Fibroblast of skin of abdomen (primary cell): ENCODE data around the gene PIGC.
"Not testable (repeated sequence)": the region's sequence is repeated elsewhere in the genome, so short reads cannot be mapped to it uniquely, and the experiment has no call there.

Experiments
- DNase-seq: peaks from one replicate; pipeline ENCODE4 v3.0.0-alpha.2; 2013

The PIGC gene

GRCh38 chr1:172466795-172467407, 23.0 kb upstream of the PIGC start:
- DNase-seq: no peak

GRCh38 chr1:172465617-172466016, 21.7 kb upstream of the PIGC start:
- DNase-seq: no peak

GRCh38 chr1:172460887-172461315, 17.0 kb upstream of the PIGC start:
- DNase-seq: no peak

GRCh38 chr1:172460177-172460576, 16.3 kb upstream of the PIGC start:
- no peak for DNase-seq

- DNase-seq: no peak
These were observed 13.7 kb upstream of the PIGC start for GRCh38 chr1:172457479-172458130.

- no peak for DNase-seq
These were observed 12.5 kb upstream of the PIGC start for GRCh38 chr1:172456344-172456769.

- no peak for DNase-seq
These were observed 11.6 kb upstream of the PIGC start for GRCh38 chr1:172455451-172455850.

GRCh38 chr1:172453607-172454006, 9.7 kb upstream of the PIGC start:
- DNase-seq: no peak

GRCh38 chr1:172453153-172453545, 9.3 kb upstream of the PIGC start:
- no peak for DNase-seq

GRCh38 chr1:172452536-172453152, 8.8 kb upstream of the PIGC start:
- DNase-seq: no peak

- peak; percentile 23 for DNase-seq
These were observed 7.2 kb upstream of the PIGC start for GRCh38 chr1:172451002-172451443.

GRCh38 chr1:172450524-172450885, 6.6 kb upstream of the PIGC start:
- DNase-seq: no peak

- DNase-seq: peak; percentile 54
These were observed 6.0 kb upstream of the PIGC start for GRCh38 chr1:172449585-172450523.

GRCh38 chr1:172448995-172449584, 5.2 kb upstream of the PIGC start:
- DNase-seq: no peak

- DNase-seq: no peak
These were observed 3.8 kb upstream of the PIGC start for GRCh38 chr1:172447641-172448040.

- DNase-seq: no peak
These were observed 2.7 kb upstream of the PIGC start for GRCh38 chr1:172446547-172446946.

GRCh38 chr1:172442843-172443565, 865 bp downstream of the PIGC start:
- DNase-seq: no peak

- DNase-seq: no peak
These were observed 1.5 kb downstream of the PIGC start for GRCh38 chr1:172442404-172442803.

- DNase-seq: not testable (repeated sequence)
These were observed 6.7 kb downstream of the PIGC start for GRCh38 chr1:172437183-172437582.

- DNase-seq: no peak
These were observed 12.1 kb downstream of the PIGC start for GRCh38 chr1:172431721-172432192.

- no peak for DNase-seq
These were observed 12.7 kb downstream of the PIGC start for GRCh38 chr1:172431204-172431603.

GRCh38 chr1:172430128-172430454, 13.8 kb downstream of the PIGC start:
- no peak for DNase-seq
